Dendritic cell treated with granulocyte-macrophage colony-stimulating factor and Interleukin-4, amounts not matched to agents 40 ng/mL and 50 ng/mL, for 4 days (primary cell): Measurements from ENCODE around the gene MGLL.

ENCODE experiments used
- H3K27ac Mint-ChIP-seq: one replicate; pipeline ENCODE4 v1.8.0; 2022; ENCODE audit warnings: mild to moderate bottlenecking, mixed read lengths
- H3K27me3 Mint-ChIP-seq: one replicate; pipeline ENCODE4 v1.8.0; 2022; ENCODE audit warnings: mild to moderate bottlenecking, mixed read lengths
- H3K36me3 Mint-ChIP-seq: one replicate; pipeline ENCODE4 v1.8.0; 2022; ENCODE audit warnings: low read depth, mixed read lengths
- H3K4me1 Mint-ChIP-seq: one replicate; pipeline ENCODE4 v1.8.0; 2022; ENCODE audit warnings: low read depth, mixed read lengths
- H3K4me3 Mint-ChIP-seq: one replicate; pipeline ENCODE4 v1.8.0; 2022; ENCODE audit warnings: mild to moderate bottlenecking, moderate library complexity, mixed read lengths
- H3K9me3 Mint-ChIP-seq: one replicate; pipeline ENCODE4 v1.8.0; 2022; ENCODE audit warnings: mixed read lengths
- intact Hi-C: fragments of 100-400 bp; cut with micrococcal nuclease; formaldehyde crosslinking; loops from one replicate; pipeline ENCODE4 v1.15.0; 2022

Gene MGLL

GRCh38 chr3:127822041-127822681 is at the start of gene MGLL:
MGLL (minus strand) TSS chr3:127822515; CDS start chr3:127822318, 197 bp downstream.
- intact Hi-C loops: loop anchor here (5.0 to 10.0 kb wide), 2 partner anchors 45 to 67 kb away; no protein-coding TSS in a partner anchor
- peak within 1 kb of the TSS; percentile 98 for H3K4me3 Mint-ChIP-seq
- H3K4me1 Mint-ChIP-seq: peaks cover 50% of the 10 kb centered on the region
- peaks cover 7% of the 10 kb centered on the region for H3K36me3 Mint-ChIP-seq
- peaks cover 28% of the 10 kb centered on the region for H3K27me3 Mint-ChIP-seq
- peaks cover 7% of the 10 kb centered on the region for H3K9me3 Mint-ChIP-seq
- H3K27ac Mint-ChIP-seq: peak within 1 kb of the TSS; percentile 88

GRCh38 chr3:127870156-127870555 is 47.8 kb upstream of the MGLL start:
- H3K4me1 Mint-ChIP-seq: no peaks in the 10 kb centered on the region
- H3K27me3 Mint-ChIP-seq: peaks cover 9% of the 10 kb centered on the region
- peaks cover 8% of the 10 kb centered on the region for H3K9me3 Mint-ChIP-seq
- H3K27ac Mint-ChIP-seq: no peak overlapping the region
- H3K36me3 Mint-ChIP-seq: no peaks in the 10 kb centered on the region
- intact Hi-C loops: no loop called here
- H3K4me3 Mint-ChIP-seq: no peak overlapping the region

- intact Hi-C loops: no loop called here
- Mint-ChIP-seq H3K27ac (no peak overlapping the region), H3K4me3 (no peak overlapping the region), H3K27me3 (peaks cover 9% of the 10 kb centered on the region), H3K36me3 (no peaks in the 10 kb centered on the region), H3K9me3 (peaks cover 10% of the 10 kb centered on the region), H3K4me1 (no peaks in the 10 kb centered on the region)
Measured at GRCh38 chr3:127867986-127868385, 45.7 kb upstream of the MGLL start.

GRCh38 chr3:127867412-127867811 is 45.1 kb upstream of the MGLL start:
- Mint-ChIP-seq H3K9me3 (peaks cover 10% of the 10 kb centered on the region), H3K4me1 (no peaks in the 10 kb centered on the region), H3K27me3 (peaks cover 9% of the 10 kb centered on the region), H3K4me3 (no peak overlapping the region), H3K27ac (no peak overlapping the region), H3K36me3 (no peaks in the 10 kb centered on the region)
- intact Hi-C loops: no loop called here

GRCh38 chr3:127865941-127866340 is 43.6 kb upstream of the MGLL start:
- H3K27me3 Mint-ChIP-seq: peaks cover 5% of the 10 kb centered on the region
- H3K36me3 Mint-ChIP-seq: no peaks in the 10 kb centered on the region
- no peak overlapping the region for H3K27ac Mint-ChIP-seq
- peaks cover 10% of the 10 kb centered on the region for H3K9me3 Mint-ChIP-seq
- intact Hi-C loops: no loop called here
- no peaks in the 10 kb centered on the region for H3K4me1 Mint-ChIP-seq
- H3K4me3 Mint-ChIP-seq: no peak overlapping the region

- peaks cover 5% of the 10 kb centered on the region for H3K4me1 Mint-ChIP-seq
- no peaks in the 10 kb centered on the region for H3K36me3 Mint-ChIP-seq
- H3K27me3 Mint-ChIP-seq: peaks cover 3% of the 10 kb centered on the region
- intact Hi-C loops: no loop called here
- H3K27ac Mint-ChIP-seq: no peak overlapping the region
- H3K4me3 Mint-ChIP-seq: no peak overlapping the region
- peaks cover 4% of the 10 kb centered on the region for H3K9me3 Mint-ChIP-seq
Measured at GRCh38 chr3:127860211-127860696, 37.9 kb upstream of the MGLL start.

- H3K4me3 Mint-ChIP-seq: no peak overlapping the region
- H3K4me1 Mint-ChIP-seq: peaks cover 5% of the 10 kb centered on the region
- H3K9me3 Mint-ChIP-seq: no peaks in the 10 kb centered on the region
- intact Hi-C loops: no loop called here
- H3K36me3 Mint-ChIP-seq: no peaks in the 10 kb centered on the region
- no peak overlapping the region for H3K27ac Mint-ChIP-seq
- H3K27me3 Mint-ChIP-seq: peaks cover 5% of the 10 kb centered on the region
Measured at GRCh38 chr3:127859730-127860129, 37.4 kb upstream of the MGLL start.

- H3K4me1 Mint-ChIP-seq: peaks cover 5% of the 10 kb centered on the region
- H3K27ac Mint-ChIP-seq: no peak overlapping the region
- no peaks in the 10 kb centered on the region for H3K36me3 Mint-ChIP-seq
- intact Hi-C loops: no loop called here
- H3K4me3 Mint-ChIP-seq: no peak overlapping the region
- H3K9me3 Mint-ChIP-seq: no peaks in the 10 kb centered on the region
- H3K27me3 Mint-ChIP-seq: peaks cover 8% of the 10 kb centered on the region
Measured at GRCh38 chr3:127858937-127859336, 36.6 kb upstream of the MGLL start.

- intact Hi-C loops: no loop called here
- H3K4me3 Mint-ChIP-seq: no peak overlapping the region
- peaks cover 5% of the 10 kb centered on the region for H3K4me1 Mint-ChIP-seq
- H3K27me3 Mint-ChIP-seq: peaks cover 11% of the 10 kb centered on the region
- no peaks in the 10 kb centered on the region for H3K36me3 Mint-ChIP-seq
- H3K9me3 Mint-ChIP-seq: no peaks in the 10 kb centered on the region
- H3K27ac Mint-ChIP-seq: no peak overlapping the region
Measured at GRCh38 chr3:127858521-127858920, 36.2 kb upstream of the MGLL start.

- no peaks in the 10 kb centered on the region for H3K9me3 Mint-ChIP-seq
- H3K4me3 Mint-ChIP-seq: no peak overlapping the region
- H3K27me3 Mint-ChIP-seq: peaks cover 11% of the 10 kb centered on the region
- no peaks in the 10 kb centered on the region for H3K36me3 Mint-ChIP-seq
- H3K4me1 Mint-ChIP-seq: peaks cover 5% of the 10 kb centered on the region
- no peak overlapping the region for H3K27ac Mint-ChIP-seq
- intact Hi-C loops: no loop called here
Measured at GRCh38 chr3:127857333-127857732, 35.0 kb upstream of the MGLL start.

GRCh38 chr3:127856801-127857200 is 34.5 kb upstream of the MGLL start:
- intact Hi-C loops: no loop called here
- H3K27me3 Mint-ChIP-seq: peaks cover 11% of the 10 kb centered on the region
- no peak overlapping the region for H3K27ac Mint-ChIP-seq
- H3K4me3 Mint-ChIP-seq: no peak overlapping the region
- no peaks in the 10 kb centered on the region for H3K36me3 Mint-ChIP-seq
- no peaks in the 10 kb centered on the region for H3K9me3 Mint-ChIP-seq
- H3K4me1 Mint-ChIP-seq: peaks cover 5% of the 10 kb centered on the region

GRCh38 chr3:127855246-127855645 is 32.9 kb upstream of the MGLL start:
- H3K9me3 Mint-ChIP-seq: no peaks in the 10 kb centered on the region
- no peak overlapping the region for H3K27ac Mint-ChIP-seq
- intact Hi-C loops: no loop called here
- no peak overlapping the region for H3K4me3 Mint-ChIP-seq
- H3K36me3 Mint-ChIP-seq: no peaks in the 10 kb centered on the region
- H3K4me1 Mint-ChIP-seq: peaks cover 5% of the 10 kb centered on the region
- peaks cover 11% of the 10 kb centered on the region for H3K27me3 Mint-ChIP-seq

GRCh38 chr3:127853681-127854080 is 31.4 kb upstream of the MGLL start:
- Mint-ChIP-seq H3K4me1 (peaks cover 8% of the 10 kb centered on the region), H3K27me3 (peaks cover 10% of the 10 kb centered on the region), H3K27ac (no peak overlapping the region), H3K36me3 (no peaks in the 10 kb centered on the region), H3K4me3 (no peak overlapping the region), H3K9me3 (no peaks in the 10 kb centered on the region)
- intact Hi-C loops: no loop called here

- no peaks in the 10 kb centered on the region for H3K9me3 Mint-ChIP-seq
- peaks cover 6% of the 10 kb centered on the region for H3K4me1 Mint-ChIP-seq
- H3K36me3 Mint-ChIP-seq: no peaks in the 10 kb centered on the region
- no peak overlapping the region for H3K27ac Mint-ChIP-seq
- H3K4me3 Mint-ChIP-seq: no peak overlapping the region
- intact Hi-C loops: no loop called here
- H3K27me3 Mint-ChIP-seq: peaks cover 16% of the 10 kb centered on the region
Measured at GRCh38 chr3:127851899-127852298, 29.6 kb upstream of the MGLL start.

- H3K9me3 Mint-ChIP-seq: no peaks in the 10 kb centered on the region
- H3K27me3 Mint-ChIP-seq: peaks cover 14% of the 10 kb centered on the region
- no peak overlapping the region for H3K4me3 Mint-ChIP-seq
- intact Hi-C loops: no loop called here
- no peak overlapping the region for H3K27ac Mint-ChIP-seq
- H3K36me3 Mint-ChIP-seq: no peaks in the 10 kb centered on the region
- H3K4me1 Mint-ChIP-seq: peaks cover 6% of the 10 kb centered on the region
Measured at GRCh38 chr3:127849368-127849767, 27.1 kb upstream of the MGLL start.
